Measurements from ENCODE around the gene THRSP. TPM values are rescaled to one million over a fixed set of nuclear protein-coding genes. Genes with fewer than 3 reads are reported as not detected.

The THRSP gene
- total RNA-seq, 1 experiment from 2014 or later: 0.25 TPM

DNA sequence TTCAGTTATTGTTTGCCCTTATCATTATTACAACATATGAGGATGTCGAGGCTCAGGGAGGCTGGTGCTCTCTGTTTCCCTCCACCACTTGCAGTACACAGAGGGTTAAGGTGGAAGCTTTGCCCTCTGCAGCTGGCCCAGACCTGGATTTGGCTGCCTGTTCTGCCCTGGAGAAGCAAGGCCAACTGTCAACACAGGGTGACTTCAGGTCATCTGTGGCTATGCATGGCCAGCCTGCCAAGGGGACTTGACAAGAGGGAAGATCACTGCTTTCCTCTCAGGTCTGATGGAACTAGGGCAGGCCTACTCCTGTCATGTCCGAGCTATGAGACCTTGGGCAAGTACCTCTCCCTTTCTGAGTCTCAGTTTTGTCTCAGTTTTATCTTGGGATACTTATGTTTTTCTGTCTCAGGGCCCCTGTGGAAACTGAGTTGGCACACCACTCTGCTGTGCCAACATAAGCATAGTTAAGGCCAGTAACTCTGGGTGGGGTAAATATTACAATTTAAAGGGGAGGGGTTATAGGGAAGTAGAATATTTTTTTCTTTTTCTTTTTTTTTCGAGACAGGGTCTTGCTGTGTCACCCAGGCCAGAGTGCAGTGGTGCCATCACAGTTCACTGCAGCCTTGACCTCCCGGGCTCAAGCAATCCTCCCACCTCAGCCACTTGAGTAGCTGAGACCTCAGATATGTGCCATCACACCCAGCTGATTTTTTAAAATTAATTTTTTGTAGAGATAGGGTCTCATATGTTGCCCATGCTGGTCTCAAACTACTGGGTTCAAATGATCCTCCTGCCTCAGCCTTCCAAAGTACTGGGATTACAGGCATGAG lies 2.4 kb upstream of the THRSP start:
- Mint-ChIP-seq H3K36me3 (ENCODE audit: insufficient read depth, unreplicated experiment) (peaks cover 16% of the 10 kb centered on the region), H3K27ac (ENCODE audit: unreplicated experiment) (peak overlapping the region; percentile 70), H3K9me3 (ENCODE audit: unreplicated experiment) (no peaks in the 10 kb centered on the region), H3K4me1 (ENCODE audit: low read depth, unreplicated experiment) (peaks cover 15% of the 10 kb centered on the region), H3K27me3 (ENCODE audit: insufficient read depth, unreplicated experiment) (no peaks in the 10 kb centered on the region), H3K4me3 (ENCODE audit: unreplicated experiment) (no peak overlapping the region)
- no peak overlapping the region for H3K4me3 ChIP-seq (ENCODE audit: low read depth, low read length)
- intact Hi-C loops (cut with micrococcal nuclease; ENCODE audit: unreplicated experiment): no loop called here
- no peak for TF ChIP-seq CTCF (IDR thresholded peaks at IDR 0.05; ENCODE audit: insufficient read depth in 1 of 2, low read depth in 1 of 2, low read length in 1 of 2, severe bottlenecking in 1 of 2, unreplicated experiment in 1 of 2)
- ChIA-PET CTCF (interaction anchor here (0.6 to 1.4 kb wide), 5 partner anchors 14 to 503 kb away, joined by 3 to 13 read pairs (median 3); no protein-coding TSS in a partner anchor), POLR2A (interaction anchor here (0.7 to 2.0 kb wide), 2 partner anchors 31 to 78 kb away, joined by 4 to 10 read pairs; partner anchors contain the start of gene ALG8)
- H3K9me3 ChIP-seq: no peaks in the 10 kb centered on the region
- BruUV-seq (replicated peaks): no TSS peak
- peaks cover 31% of the 10 kb centered on the region for H3K4me1 ChIP-seq
- H3K27me3 ChIP-seq (replicated peaks; ENCODE audit: control insufficient read depth, insufficient read depth, low read length): no peaks in the 10 kb centered on the region
- DNase-seq: peak; percentile 52 to 65
- H3K36me3 ChIP-seq (ENCODE audit: control insufficient read depth, insufficient read depth, low read length): no peaks in the 10 kb centered on the region

- ChIA-PET CTCF (interaction anchor here (0.6 to 1.4 kb wide), 4 partner anchors 14 to 502 kb away, joined by 3 to 13 read pairs (median 3); no protein-coding TSS in a partner anchor), POLR2A (interaction anchor here (0.6 to 2.0 kb wide), 2 partner anchors 16 to 78 kb away, joined by 3 to 10 read pairs; partner anchors contain the start of gene ALG8)
- H3K27me3 ChIP-seq (replicated peaks; ENCODE audit: control insufficient read depth, insufficient read depth, low read length): no peaks in the 10 kb centered on the region
- H3K27ac Mint-ChIP-seq (ENCODE audit: unreplicated experiment): peak overlapping the region; percentile 70
- TF ChIP-seq CTCF (IDR thresholded peaks at IDR 0.05; ENCODE audit: insufficient read depth in 1 of 2, low read depth in 1 of 2, low read length in 1 of 2, severe bottlenecking in 1 of 2, unreplicated experiment in 1 of 2): no peak
- intact Hi-C loops (cut with micrococcal nuclease; ENCODE audit: unreplicated experiment): loop anchor here (1.0 to 2.0 kb wide), 2 partner anchors 17 to 28 kb away; partner anchors contain the start of gene NDUFC2
- H3K4me3 ChIP-seq (ENCODE audit: low read depth, low read length): no peak overlapping the region
- H3K9me3 Mint-ChIP-seq (ENCODE audit: unreplicated experiment): no peaks in the 10 kb centered on the region
- peaks cover 31% of the 10 kb centered on the region for H3K4me1 ChIP-seq
- H3K9me3 ChIP-seq: no peaks in the 10 kb centered on the region
- no peaks in the 10 kb centered on the region for H3K36me3 ChIP-seq (ENCODE audit: control insufficient read depth, insufficient read depth, low read length)
- no peaks in the 10 kb centered on the region for H3K27me3 Mint-ChIP-seq (ENCODE audit: insufficient read depth, unreplicated experiment)
- peaks cover 21% of the 10 kb centered on the region for H3K4me1 Mint-ChIP-seq (ENCODE audit: low read depth, unreplicated experiment)
- peaks cover 21% of the 10 kb centered on the region for H3K36me3 Mint-ChIP-seq (ENCODE audit: insufficient read depth, unreplicated experiment)
- DNase-seq: peak; percentile 63 to 68
- BruUV-seq (replicated peaks): no TSS peak
- H3K4me3 Mint-ChIP-seq (ENCODE audit: unreplicated experiment): no peak overlapping the region
Measured at GRCh38 chr11:78061921-78062311, 1.7 kb upstream of the THRSP start.

- peak in 1 of 2 experiments; percentile 73 for DNase-seq
- no peak overlapping the region for H3K4me3 ChIP-seq (ENCODE audit: low read depth, low read length)
- ChIA-PET POLR2A (interaction anchor here (0.6 to 2.0 kb wide), 2 partner anchors 15 to 77 kb away, joined by 3 to 10 read pairs; partner anchors contain the start of gene ALG8), CTCF (interaction anchor here (0.6 kb wide), 1 partner anchor 42 kb away, joined by 3 read pairs; no protein-coding TSS in a partner anchor)
- TF ChIP-seq CTCF (IDR thresholded peaks at IDR 0.05; ENCODE audit: insufficient read depth in 1 of 2, low read depth in 1 of 2, low read length in 1 of 2, severe bottlenecking in 1 of 2, unreplicated experiment in 1 of 2): no peak
- H3K9me3 ChIP-seq: no peaks in the 10 kb centered on the region
- no peaks in the 10 kb centered on the region for H3K9me3 Mint-ChIP-seq (ENCODE audit: unreplicated experiment)
- BruUV-seq (replicated peaks): no TSS peak
- H3K4me1 ChIP-seq: peaks cover 31% of the 10 kb centered on the region
- peaks cover 28% of the 10 kb centered on the region for H3K4me1 Mint-ChIP-seq (ENCODE audit: low read depth, unreplicated experiment)
- H3K36me3 Mint-ChIP-seq (ENCODE audit: insufficient read depth, unreplicated experiment): peaks cover 22% of the 10 kb centered on the region
- no peaks in the 10 kb centered on the region for H3K27me3 Mint-ChIP-seq (ENCODE audit: insufficient read depth, unreplicated experiment)
- H3K27ac Mint-ChIP-seq (ENCODE audit: unreplicated experiment): peak overlapping the region; percentile 70
- no peaks in the 10 kb centered on the region for H3K27me3 ChIP-seq (replicated peaks; ENCODE audit: control insufficient read depth, insufficient read depth, low read length)
- H3K4me3 Mint-ChIP-seq (ENCODE audit: unreplicated experiment): no peak overlapping the region
- no peaks in the 10 kb centered on the region for H3K36me3 ChIP-seq (ENCODE audit: control insufficient read depth, insufficient read depth, low read length)
- intact Hi-C loops (cut with micrococcal nuclease; ENCODE audit: unreplicated experiment): loop anchor here (1.0 to 2.0 kb wide), 2 partner anchors 16 to 28 kb away; partner anchors contain the start of gene NDUFC2
Measured at GRCh38 chr11:78062671-78063070, 990 bp upstream of the THRSP start.
